Measurements from ENCODE around the gene ARMC5. TPM values are rescaled to one million over a fixed set of nuclear protein-coding genes. Genes with fewer than 3 reads are reported as not detected.

Gene ARMC5
- total and polyA plus RNA-seq, 3 donors from 2014 or later: 11.0 to 21.3 (median 19.1) TPM

DNA sequence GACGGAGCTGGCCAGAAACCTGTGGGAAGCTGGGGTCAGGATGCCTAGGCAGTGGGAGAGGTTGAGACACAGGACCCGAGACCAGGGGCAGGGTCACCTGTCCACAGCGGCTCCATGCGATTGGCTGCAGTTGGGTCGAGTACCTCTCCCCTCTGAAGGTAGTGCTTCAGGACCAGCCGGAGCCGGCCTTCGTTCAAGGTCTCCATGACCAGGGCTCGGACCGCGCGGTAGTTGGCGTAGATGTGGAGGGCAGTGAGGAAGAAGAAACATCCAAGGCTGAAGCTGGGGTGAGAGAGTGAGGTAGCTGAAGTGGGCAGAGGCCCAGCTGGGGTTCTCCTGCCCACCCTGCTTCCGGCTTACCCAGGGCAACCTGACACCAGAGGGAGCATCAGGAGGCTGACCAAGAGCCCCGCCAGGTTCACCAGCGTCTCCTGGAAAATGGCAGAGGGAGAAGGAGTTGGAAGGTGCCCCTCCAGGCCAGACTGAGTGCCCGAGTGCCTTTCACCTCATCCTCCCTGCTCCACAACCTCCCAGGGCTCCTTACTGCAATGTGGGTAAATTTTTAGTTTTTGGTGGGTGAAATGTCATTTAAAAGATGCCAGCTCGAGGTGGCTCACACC lies 34.3 kb downstream of the ARMC5 start:
- Histone ChIP-seq H3K4me1 (no peaks in the 10 kb centered on the region), H3K27me3 (no peaks in the 10 kb centered on the region), H3K4me3 (no peak overlapping the region), H3K27ac (no peak overlapping the region), H3K9me3 (no peaks in the 10 kb centered on the region), H3K36me3 (ENCODE audit: low read depth, missing control alignments) (no peaks in the 10 kb centered on the region)
- TF ChIP-seq, protein P1, sequence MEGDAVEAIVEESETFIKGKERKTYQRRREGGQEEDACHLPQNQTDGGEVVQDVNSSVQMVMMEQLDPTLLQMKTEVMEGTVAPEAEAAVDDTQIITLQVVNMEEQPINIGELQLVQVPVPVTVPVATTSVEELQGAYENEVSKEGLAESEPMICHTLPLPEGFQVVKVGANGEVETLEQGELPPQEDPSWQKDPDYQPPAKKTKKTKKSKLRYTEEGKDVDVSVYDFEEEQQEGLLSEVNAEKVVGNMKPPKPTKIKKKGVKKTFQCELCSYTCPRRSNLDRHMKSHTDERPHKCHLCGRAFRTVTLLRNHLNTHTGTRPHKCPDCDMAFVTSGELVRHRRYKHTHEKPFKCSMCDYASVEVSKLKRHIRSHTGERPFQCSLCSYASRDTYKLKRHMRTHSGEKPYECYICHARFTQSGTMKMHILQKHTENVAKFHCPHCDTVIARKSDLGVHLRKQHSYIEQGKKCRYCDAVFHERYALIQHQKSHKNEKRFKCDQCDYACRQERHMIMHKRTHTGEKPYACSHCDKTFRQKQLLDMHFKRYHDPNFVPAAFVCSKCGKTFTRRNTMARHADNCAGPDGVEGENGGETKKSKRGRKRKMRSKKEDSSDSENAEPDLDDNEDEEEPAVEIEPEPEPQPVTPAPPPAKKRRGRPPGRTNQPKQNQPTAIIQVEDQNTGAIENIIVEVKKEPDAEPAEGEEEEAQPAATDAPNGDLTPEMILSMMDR (IDR thresholded peaks at IDR 0.05): no peak
- no peak for TF ChIP-seq POLR2A (IDR thresholded peaks at IDR 0.05)
- intact Hi-C loops (cut with DNase I; ENCODE audit: low total_unique reads): no loop called here
- DNase-seq: no peak
- WGBS, 2 donors: 90 to 91% methylated on average over 18 of the region's 18 CpGs

DNA sequence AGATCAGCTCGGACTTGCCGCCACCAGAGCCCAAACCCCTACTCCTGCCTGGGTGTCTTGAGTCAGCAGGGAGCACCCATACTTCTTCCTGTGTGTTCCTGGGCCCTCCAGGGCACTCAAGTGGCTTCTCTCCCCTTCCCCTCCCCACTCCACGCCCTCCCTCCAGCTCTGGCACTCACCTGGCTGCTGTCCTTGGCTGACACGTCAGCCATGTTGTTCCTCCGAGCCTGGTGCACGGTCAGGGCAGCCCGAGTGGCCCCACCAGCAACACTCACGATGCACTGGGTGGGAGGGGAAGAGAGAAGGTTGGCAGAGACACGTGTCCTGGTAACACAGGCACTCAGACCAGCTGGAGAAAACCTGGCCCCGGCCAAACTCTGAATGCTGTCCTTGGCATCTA lies 37.4 kb downstream of the ARMC5 start:
- no peaks in the 10 kb centered on the region for H3K36me3 ChIP-seq (ENCODE audit: low read depth, missing control alignments)
- H3K27me3 ChIP-seq: no peaks in the 10 kb centered on the region
- H3K9me3 ChIP-seq: no peaks in the 10 kb centered on the region
- 87 to 92% methylated on average over 9 to 10 of the region's 10 CpGs for WGBS, 2 donors
- intact Hi-C loops (cut with DNase I; ENCODE audit: low total_unique reads): no loop called here
- H3K4me3 ChIP-seq: no peak overlapping the region
- no peak overlapping the region for H3K27ac ChIP-seq
- TF ChIP-seq, protein P1 (IDR thresholded peaks at IDR 0.05): no peak
- no peak for TF ChIP-seq POLR2A (IDR thresholded peaks at IDR 0.05)
- H3K4me1 ChIP-seq: no peaks in the 10 kb centered on the region
- no peak for DNase-seq

DNA sequence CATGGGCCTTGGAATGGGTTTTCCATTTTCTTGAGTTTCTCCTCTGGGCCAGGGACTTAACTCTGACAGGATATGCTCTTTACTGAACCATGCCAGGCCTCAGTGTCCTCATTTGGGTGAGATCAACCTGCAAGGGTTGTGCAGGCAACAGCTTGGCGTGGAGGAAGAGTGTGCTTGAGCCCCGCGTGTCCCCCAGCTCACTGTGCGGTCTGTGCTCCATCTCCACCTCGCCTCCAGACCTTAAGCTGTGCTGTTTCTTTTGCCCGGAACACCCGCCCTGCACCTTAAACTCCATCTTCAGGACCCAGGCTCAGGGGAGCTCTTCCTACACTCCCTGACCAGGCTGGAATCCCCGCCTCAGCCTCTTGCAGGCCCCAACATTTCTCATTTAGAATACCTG lies 39.2 kb downstream of the ARMC5 start:
- no peak overlapping the region for H3K27ac ChIP-seq
- intact Hi-C loops (cut with DNase I; ENCODE audit: low total_unique reads): no loop called here

DNA sequence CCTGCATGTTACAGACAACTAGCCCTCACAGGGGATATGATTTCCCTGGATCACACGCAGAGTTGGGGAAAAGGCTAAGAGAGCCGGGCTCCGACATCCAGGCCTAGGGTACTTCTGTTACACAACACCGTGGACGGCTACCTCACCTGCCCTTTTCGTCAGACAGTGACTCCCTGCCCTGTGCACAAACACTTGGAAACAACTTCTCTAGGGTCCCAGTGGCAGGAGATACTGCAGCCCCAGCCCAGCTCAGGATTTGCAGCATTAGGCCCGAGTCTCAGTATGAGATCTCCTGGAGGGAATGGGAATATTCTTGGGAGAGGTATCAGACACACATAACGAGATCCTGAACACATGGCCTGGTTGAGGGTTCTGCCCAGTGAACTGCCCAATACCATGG lies 40.6 kb downstream of the ARMC5 start:
- intact Hi-C loops (cut with DNase I; ENCODE audit: low total_unique reads): no loop called here
- WGBS, 2 donors: 90 to 100% methylated on average over 5 to 8 of the region's 8 CpGs
- H3K27me3 ChIP-seq: no peaks in the 10 kb centered on the region
- TF ChIP-seq, protein P1 (IDR thresholded peaks at IDR 0.05): no peak
- TF ChIP-seq POLR2A (IDR thresholded peaks at IDR 0.05): no peak
- H3K9me3 ChIP-seq: no peaks in the 10 kb centered on the region
- H3K27ac ChIP-seq: no peak overlapping the region
- no peaks in the 10 kb centered on the region for H3K4me1 ChIP-seq
- no peaks in the 10 kb centered on the region for H3K36me3 ChIP-seq (ENCODE audit: low read depth, missing control alignments)
- DNase-seq: no peak
- no peak overlapping the region for H3K4me3 ChIP-seq

More for the DNA sequence above, 39.2 kb downstream of the ARMC5 start:
- Histone ChIP-seq H3K4me1 (no peaks in the 10 kb centered on the region), H3K4me3 (no peak overlapping the region), H3K9me3 (no peaks in the 10 kb centered on the region), H3K36me3 (ENCODE audit: low read depth, missing control alignments) (no peaks in the 10 kb centered on the region), H3K27me3 (no peaks in the 10 kb centered on the region)
- TF ChIP-seq POLR2A (IDR thresholded peaks at IDR 0.05): no peak
- TF ChIP-seq, protein P1 (IDR thresholded peaks at IDR 0.05): no peak
- no peak for DNase-seq
- 94 to 96% methylated on average over 8 of the region's 8 CpGs for WGBS, 2 donors
